MM.1S (cell line): Measurements from ENCODE around the gene SAP30.
A peak's percentile ranks its signal among the peaks of the same experiment; 100 is the strongest.

ENCODE experiments used
- DNase-seq: peaks from one replicate; pipeline ENCODE4 v3.0.0-alpha.2; 2015
- H2AFZ ChIP-seq: fragments of 300-600 bp; sonication (generic); 2 replicates; pipeline ENCODE4 v1.6.0; 2016; ENCODE audit warnings: antibody characterized with exemption, low read length
- H3F3A ChIP-seq: fragments of 300-600 bp; sonication (generic); 2 replicates; pipeline ENCODE4 v1.6.1; 2016; ENCODE audit warnings: mild to moderate bottlenecking, antibody characterized with exemption, low read length, moderate library complexity, mixed read lengths; ENCODE audit not compliant: insufficient read depth
- H3K27ac ChIP-seq: fragments of 300-600 bp; sonication (generic); 2 replicates; pipeline ENCODE4 v1.5.1; 2016; ENCODE audit warnings: mild to moderate bottlenecking, low read length
- H3K27me3 ChIP-seq: fragments of 300-600 bp; sonication (generic); replicated peaks from 2 replicates; pipeline ENCODE4 v1.6.0; 2016; ENCODE audit warnings: low read length; ENCODE audit not compliant: insufficient read depth
- H3K36me3 ChIP-seq: fragments of 300-600 bp; sonication (generic); replicated peaks from 2 replicates; pipeline ENCODE4 v1.6.1; 2016; ENCODE audit warnings: mild to moderate bottlenecking, low read length, mixed read lengths; ENCODE audit not compliant: insufficient read depth
- H3K4me1 ChIP-seq: fragments of 300-600 bp; sonication (generic); 2 replicates; pipeline ENCODE4 v1.6.1; 2016; ENCODE audit warnings: low read length, mixed read lengths
- H3K4me2 ChIP-seq: fragments of 300-600 bp; sonication (generic); 2 replicates; pipeline ENCODE4 v1.6.0; 2016; ENCODE audit warnings: low read depth, low read length
- H3K4me3 ChIP-seq: fragments of 300-600 bp; sonication (generic); 2 replicates; pipeline ENCODE4 v1.5.1; 2016; ENCODE audit warnings: low read length, mixed read lengths
- H3K79me2 ChIP-seq: fragments of 300-600 bp; sonication (generic); 2 replicates; pipeline ENCODE4 v1.6.1; 2016; ENCODE audit warnings: mixed run types, low read length, mixed read lengths
- H3K9ac ChIP-seq: fragments of 300-600 bp; sonication (generic); 2 replicates; pipeline ENCODE4 v1.6.1; 2016; ENCODE audit warnings: low read length, mixed read lengths
- H3K9me2 ChIP-seq: fragments of 300-600 bp; sonication (generic); replicated peaks from 2 replicates; pipeline ENCODE4 v1.6.1; 2016; ENCODE audit warnings: mild to moderate bottlenecking, low read length, mixed read lengths; ENCODE audit not compliant: insufficient read depth
- H3K9me3 ChIP-seq: fragments of 300-600 bp; sonication (generic); replicated peaks from 2 replicates; pipeline ENCODE4 v1.6.1; 2016; ENCODE audit warnings: mild to moderate bottlenecking, low read length, mixed read lengths; ENCODE audit not compliant: insufficient read depth
- H4K20me1 ChIP-seq: fragments of 300-600 bp; sonication (generic); 2 replicates; pipeline ENCODE4 v1.6.1; 2016; ENCODE audit warnings: mild to moderate bottlenecking, low read length, moderate library complexity, mixed read lengths; ENCODE audit not compliant: insufficient read depth
- EZH2 ChIP-seq: fragments of 300-600 bp; sonication (generic); optimal IDR thresholded peaks from 2 replicates; pipeline ENCODE3; 2017; ENCODE audit warnings: low read depth, mild to moderate bottlenecking, antibody characterized with exemption, low read length, mixed read lengths
- EZH2phosphoT487 ChIP-seq: fragments of 300-600 bp; sonication (generic); IDR thresholded peaks from 2 replicates; pipeline ENCODE4 v1.6.1; 2018; ENCODE audit warnings: antibody characterized with exemption, low read length
- TF ChIP-seq, protein P1 (sequence below): fragments of 300-600 bp; sonication (generic); IDR thresholded peaks from 2 replicates; pipeline ENCODE4 v1.5.1; 2016; ENCODE audit warnings: antibody characterized with exemption, low read length, mixed read lengths

SAP30 gene

GRCh38 chr4:173333658-173334084, 37.1 kb upstream of the SAP30 start:
- Histone ChIP-seq H3K79me2 (peaks cover 37% of the 10 kb centered on the region), H3K27ac (peak overlapping the region; percentile 98), H3K4me1 (peaks cover 10% of the 10 kb centered on the region; the same call in 1 of the 2 replicates), H3K9me2 (no peaks in the 10 kb centered on the region), H3F3A (peaks cover 40% of the 10 kb centered on the region), H3K36me3 (peaks cover 16% of the 10 kb centered on the region; the same call in 1 of the 2 replicates), H3K4me2 (peak overlapping the region; percentile 79), H3K4me3 (peak overlapping the region; percentile 99), H3K9ac (peak overlapping the region; percentile 100), H2AFZ (peak overlapping the region; percentile 62), H3K9me3 (no peaks in the 10 kb centered on the region), H3K27me3 (no peaks in the 10 kb centered on the region), H4K20me1 (peaks cover 9% of the 10 kb centered on the region; the same call in 1 of the 2 replicates)
- peak; percentile 46 for DNase-seq
- TF ChIP-seq EZH2: no peak
- TF ChIP-seq, protein P1, sequence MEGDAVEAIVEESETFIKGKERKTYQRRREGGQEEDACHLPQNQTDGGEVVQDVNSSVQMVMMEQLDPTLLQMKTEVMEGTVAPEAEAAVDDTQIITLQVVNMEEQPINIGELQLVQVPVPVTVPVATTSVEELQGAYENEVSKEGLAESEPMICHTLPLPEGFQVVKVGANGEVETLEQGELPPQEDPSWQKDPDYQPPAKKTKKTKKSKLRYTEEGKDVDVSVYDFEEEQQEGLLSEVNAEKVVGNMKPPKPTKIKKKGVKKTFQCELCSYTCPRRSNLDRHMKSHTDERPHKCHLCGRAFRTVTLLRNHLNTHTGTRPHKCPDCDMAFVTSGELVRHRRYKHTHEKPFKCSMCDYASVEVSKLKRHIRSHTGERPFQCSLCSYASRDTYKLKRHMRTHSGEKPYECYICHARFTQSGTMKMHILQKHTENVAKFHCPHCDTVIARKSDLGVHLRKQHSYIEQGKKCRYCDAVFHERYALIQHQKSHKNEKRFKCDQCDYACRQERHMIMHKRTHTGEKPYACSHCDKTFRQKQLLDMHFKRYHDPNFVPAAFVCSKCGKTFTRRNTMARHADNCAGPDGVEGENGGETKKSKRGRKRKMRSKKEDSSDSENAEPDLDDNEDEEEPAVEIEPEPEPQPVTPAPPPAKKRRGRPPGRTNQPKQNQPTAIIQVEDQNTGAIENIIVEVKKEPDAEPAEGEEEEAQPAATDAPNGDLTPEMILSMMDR: no peak
- no peak for TF ChIP-seq EZH2phosphoT487

DNA sequence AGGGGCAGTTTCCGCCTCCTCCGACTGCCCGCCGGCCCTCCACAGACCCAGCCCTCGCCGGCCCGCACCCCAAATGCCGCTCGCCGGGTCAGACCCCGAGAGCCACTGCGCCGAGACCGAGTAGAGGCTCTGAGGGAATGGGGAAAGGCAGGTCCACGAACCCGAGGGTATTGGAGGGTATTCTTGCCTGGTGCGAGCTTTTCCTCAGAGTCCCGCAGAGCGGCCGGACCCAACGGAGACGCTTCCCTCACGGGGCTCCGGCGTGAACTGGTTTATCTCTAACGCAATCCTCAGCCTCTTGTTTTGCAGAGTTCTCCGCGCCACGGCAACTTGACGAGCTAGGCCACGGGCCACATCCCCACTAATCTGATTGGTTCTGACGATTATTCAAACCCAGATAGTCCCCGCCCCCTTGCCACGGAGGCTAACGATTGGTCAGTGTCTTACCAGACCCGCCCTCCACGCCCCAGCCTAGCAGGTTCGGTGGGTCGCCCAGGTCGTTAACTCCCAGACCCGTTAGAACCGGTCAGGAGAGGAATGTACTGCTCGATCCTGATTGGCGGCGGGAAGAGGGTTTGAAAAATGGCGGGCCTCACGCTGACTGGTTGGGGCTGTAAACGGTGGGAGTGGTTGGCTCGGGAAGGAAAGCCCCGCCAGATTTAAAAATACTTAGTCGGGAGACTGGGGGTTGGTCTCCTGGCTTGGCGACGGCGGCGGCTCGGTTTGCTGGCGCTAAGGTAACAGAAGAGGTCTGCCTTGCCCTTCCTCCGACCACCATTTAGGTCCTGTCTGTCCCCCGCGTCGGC, 36.5 kb upstream of the SAP30 start, which contains the start of gene HMGB2:
TSS of gene HMGB2 (minus strand) at position 274 of the 806 bp plus-strand sequence. CDS start 709 bp downstream, outside the sequence.
- H3K4me1 ChIP-seq: peaks cover 10% of the 10 kb centered on the region; the same call in 1 of the 2 replicates
- H3K27me3 ChIP-seq: no peaks in the 10 kb centered on the region
- H3K9me3 ChIP-seq: no peaks in the 10 kb centered on the region
- H3K9ac ChIP-seq: peak within 1 kb of the TSS; percentile 100
- peaks cover 37% of the 10 kb centered on the region for H3K79me2 ChIP-seq
- peaks cover 16% of the 10 kb centered on the region; the same call in 1 of the 2 replicates for H3K36me3 ChIP-seq
- peaks cover 9% of the 10 kb centered on the region; the same call in 1 of the 2 replicates for H4K20me1 ChIP-seq
- peak within 1 kb of the TSS; percentile 99 for H3K4me3 ChIP-seq
- H2AFZ ChIP-seq: peak within 1 kb of the TSS; percentile 67
- no peaks in the 10 kb centered on the region for H3K9me2 ChIP-seq
- peaks cover 37% of the 10 kb centered on the region for H3F3A ChIP-seq
- H3K4me2 ChIP-seq: peak within 1 kb of the TSS; percentile 81
- peak within 1 kb of the TSS; percentile 98 for H3K27ac ChIP-seq
- TF ChIP-seq EZH2: no peak
- TF ChIP-seq, protein P1: no peak
- TF ChIP-seq EZH2phosphoT487: no peak
- peak; percentile 99 for DNase-seq

- Histone ChIP-seq H3K4me2 (peak overlapping the region; percentile 81), H3F3A (peaks cover 28% of the 10 kb centered on the region), H2AFZ (peak overlapping the region; percentile 67), H4K20me1 (peaks cover 9% of the 10 kb centered on the region; the same call in 1 of the 2 replicates), H3K4me1 (peaks cover 10% of the 10 kb centered on the region; the same call in 1 of the 2 replicates), H3K27ac (peak overlapping the region; percentile 98), H3K79me2 (peaks cover 37% of the 10 kb centered on the region), H3K36me3 (peaks cover 16% of the 10 kb centered on the region; the same call in 1 of the 2 replicates), H3K9me2 (no peaks in the 10 kb centered on the region), H3K9me3 (no peaks in the 10 kb centered on the region), H3K9ac (peak overlapping the region; percentile 82), H3K27me3 (no peaks in the 10 kb centered on the region), H3K4me3 (peak overlapping the region; percentile 76)
- DNase-seq: peak; percentile 85
- TF ChIP-seq, protein P1: no peak
- no peak for TF ChIP-seq EZH2phosphoT487
- TF ChIP-seq EZH2: no peak
These were observed 35.6 kb upstream of the SAP30 start for GRCh38 chr4:173334891-173335752.
